ENCODE results near the gene USO1. TPM values are rescaled to one million over a fixed set of nuclear protein-coding genes. Genes with fewer than 3 reads are reported as not detected.
A peak's percentile ranks its signal among the peaks of the same experiment; 100 is the strongest.

The USO1 gene
- total RNA-seq, 3 donors from 2014 or later, result 44.3 to 65.8 (median 55.9) TPM

- Histone ChIP-seq H3K4me1 (ENCODE audit: low read depth) (no peaks in the 10 kb centered on the region), H3K4me3 (no peak overlapping the region), H3K36me3 (ENCODE audit: low read depth) (no peaks in the 10 kb centered on the region), H3K9me3 (no peaks in the 10 kb centered on the region)
- no peak for ATAC-seq
- DNase-seq, result no peak
- intact Hi-C loops (cut with DNase I, micrococcal nuclease), result no loop called here
- TF ChIP-seq, protein P1, sequence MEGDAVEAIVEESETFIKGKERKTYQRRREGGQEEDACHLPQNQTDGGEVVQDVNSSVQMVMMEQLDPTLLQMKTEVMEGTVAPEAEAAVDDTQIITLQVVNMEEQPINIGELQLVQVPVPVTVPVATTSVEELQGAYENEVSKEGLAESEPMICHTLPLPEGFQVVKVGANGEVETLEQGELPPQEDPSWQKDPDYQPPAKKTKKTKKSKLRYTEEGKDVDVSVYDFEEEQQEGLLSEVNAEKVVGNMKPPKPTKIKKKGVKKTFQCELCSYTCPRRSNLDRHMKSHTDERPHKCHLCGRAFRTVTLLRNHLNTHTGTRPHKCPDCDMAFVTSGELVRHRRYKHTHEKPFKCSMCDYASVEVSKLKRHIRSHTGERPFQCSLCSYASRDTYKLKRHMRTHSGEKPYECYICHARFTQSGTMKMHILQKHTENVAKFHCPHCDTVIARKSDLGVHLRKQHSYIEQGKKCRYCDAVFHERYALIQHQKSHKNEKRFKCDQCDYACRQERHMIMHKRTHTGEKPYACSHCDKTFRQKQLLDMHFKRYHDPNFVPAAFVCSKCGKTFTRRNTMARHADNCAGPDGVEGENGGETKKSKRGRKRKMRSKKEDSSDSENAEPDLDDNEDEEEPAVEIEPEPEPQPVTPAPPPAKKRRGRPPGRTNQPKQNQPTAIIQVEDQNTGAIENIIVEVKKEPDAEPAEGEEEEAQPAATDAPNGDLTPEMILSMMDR (IDR thresholded peaks at IDR 0.05), result no peak
These were observed 96.8 kb downstream of the USO1 start for GRCh38 chr4:75821216-75821615.

DNA sequence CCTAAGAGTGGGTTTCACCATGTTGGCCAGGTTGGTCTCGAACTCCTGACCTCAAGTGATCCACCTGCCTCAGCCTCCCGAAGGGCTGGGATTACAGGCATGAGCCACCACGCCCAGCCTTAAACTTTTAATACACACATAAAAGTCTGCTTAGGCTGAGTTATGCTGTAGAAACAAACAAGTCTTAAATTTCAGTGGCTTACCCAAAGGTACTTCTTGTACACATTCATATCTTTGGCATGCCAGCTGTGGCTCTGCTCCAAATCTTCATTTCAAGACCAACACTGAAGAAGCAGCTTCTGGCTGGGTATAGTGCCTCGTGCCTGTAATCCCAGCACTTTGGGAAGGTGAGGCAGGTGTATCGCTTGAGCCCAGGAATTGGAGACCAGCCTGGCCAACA, 97.6 kb downstream of the USO1 start:
- no peaks in the 10 kb centered on the region for H3K4me1 ChIP-seq (ENCODE audit: low read depth)
- ATAC-seq, result no peak
- intact Hi-C loops (cut with DNase I, micrococcal nuclease), result no loop called here

GRCh38 chr4:75822416-75822815, 98.0 kb downstream of the USO1 start:
- no peaks in the 10 kb centered on the region for H3K36me3 ChIP-seq (ENCODE audit: low read depth)
- TF ChIP-seq, protein P1 (IDR thresholded peaks at IDR 0.05), result no peak
- H3K9me3 ChIP-seq, result no peaks in the 10 kb centered on the region
- DNase-seq (no peak), ATAC-seq (no peak)
- intact Hi-C loops (cut with DNase I, micrococcal nuclease), result no loop called here
- H3K4me1 ChIP-seq (ENCODE audit: low read depth), result no peaks in the 10 kb centered on the region
- no peak overlapping the region for H3K4me3 ChIP-seq

More for the DNA sequence above, 97.6 kb downstream of the USO1 start:
- Histone ChIP-seq H3K4me3 (no peak overlapping the region), H3K36me3 (ENCODE audit: low read depth) (no peaks in the 10 kb centered on the region), H3K9me3 (no peaks in the 10 kb centered on the region)
- DNase-seq, result no peak
- TF ChIP-seq, protein P1 (IDR thresholded peaks at IDR 0.05), result no peak

- TF ChIP-seq, protein P1 (IDR thresholded peaks at IDR 0.05), result no peak
- no peak overlapping the region for H3K4me3 ChIP-seq
These were observed 99.4 kb downstream of the USO1 start for GRCh38 chr4:75823812-75824211.

DNA sequence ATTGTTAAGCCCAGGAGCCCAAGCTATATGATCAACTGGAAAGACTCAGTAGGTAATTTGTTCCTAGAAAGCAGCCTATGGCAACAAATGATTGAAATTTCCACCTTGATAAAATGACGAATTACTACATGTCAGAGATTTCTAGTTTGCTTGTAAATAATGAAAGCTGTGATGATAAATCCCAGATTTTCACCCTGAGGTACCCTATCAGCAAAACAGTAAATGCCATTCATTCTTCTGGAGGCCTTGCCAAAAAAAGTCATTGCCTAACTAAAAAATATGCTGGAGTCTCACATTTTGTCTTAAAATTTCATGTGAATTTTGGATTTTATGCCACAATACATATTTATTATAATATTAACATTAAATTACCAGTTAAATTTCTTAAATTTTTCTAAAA, 106.5 kb downstream of the USO1 start:
- TF ChIP-seq, protein P1 (IDR thresholded peaks at IDR 0.05), result no peak
- H3K4me1 ChIP-seq (ENCODE audit: low read depth), result no peaks in the 10 kb centered on the region
- ATAC-seq, result no peak
- H3K36me3 ChIP-seq (ENCODE audit: low read depth), result no peaks in the 10 kb centered on the region
- intact Hi-C loops (cut with DNase I, micrococcal nuclease), result no loop called here
- no peak overlapping the region for H3K4me3 ChIP-seq
- H3K9me3 ChIP-seq, result no peaks in the 10 kb centered on the region
- DNase-seq, result no peak

More at GRCh38 chr4:75823812-75824211, 99.4 kb downstream of the USO1 start:
- DNase-seq (no peak), ATAC-seq (no peak)
- Histone ChIP-seq H3K9me3 (no peaks in the 10 kb centered on the region), H3K36me3 (ENCODE audit: low read depth) (no peaks in the 10 kb centered on the region), H3K4me1 (ENCODE audit: low read depth) (no peaks in the 10 kb centered on the region)
- intact Hi-C loops (cut with DNase I, micrococcal nuclease), result no loop called here

- DNase-seq, result peak in 1 of 3 donors; percentile 35
- H3K36me3 ChIP-seq (ENCODE audit: low read depth), result no peaks in the 10 kb centered on the region
- no peak overlapping the region for H3K4me3 ChIP-seq
- intact Hi-C loops (cut with DNase I, micrococcal nuclease), result no loop called here
- no peaks in the 10 kb centered on the region for H3K4me1 ChIP-seq (ENCODE audit: low read depth)
- TF ChIP-seq, protein P1 (IDR thresholded peaks at IDR 0.05), result no peak
- no peaks in the 10 kb centered on the region for H3K9me3 ChIP-seq
- ATAC-seq, result no peak
These were observed 107.6 kb downstream of the USO1 start for GRCh38 chr4:75831856-75832405.
